Activated CD4-positive, alpha-beta T cell treated with anti-CD3 and anti-CD28 coated beads for 36 hours (primary cell): ENCODE results near the gene ATP5IF1. TPM values are rescaled to one million over a fixed set of nuclear protein-coding genes. Genes with fewer than 3 reads are reported as not detected.

Source experiments
- ATAC-seq: fragments of 200-7000 bp; cut with Tn5 transposase; one replicate; pipeline ENCODE4 v1.10.0; 2021; ENCODE audit warnings: mild to moderate bottlenecking, moderate library complexity
- CTCF ChIA-PET: fragments of 350-600 bp; sonication (Branson Sonifier 250); formaldehyde crosslinking; loops from one replicate; lab custom pipeline; 2021; ENCODE audit warnings: antibody characterized with exemption; lab: Charles Lee
- POLR2A ChIA-PET: fragments of 350-600 bp; sonication (Branson Sonifier 250); formaldehyde crosslinking; loops from one replicate; lab custom pipeline; 2021; ENCODE audit warnings: antibody characterized with exemption, inconsistent platforms; lab: Charles Lee
- DNase-seq: peaks from one replicate; pipeline ENCODE4 v3.0.0-alpha.2; 2020
- H3K27ac Mint-ChIP-seq: one replicate; pipeline ENCODE4 v1.8.0; 2021; ENCODE audit warnings: mixed read lengths
- H3K27me3 Mint-ChIP-seq: one replicate; pipeline ENCODE4 v1.8.0; 2021; ENCODE audit warnings: mixed read lengths
- H3K36me3 Mint-ChIP-seq: one replicate; pipeline ENCODE4 v1.8.0; 2021; ENCODE audit warnings: low read depth, mixed read lengths
- H3K4me1 Mint-ChIP-seq: one replicate; pipeline ENCODE4 v1.8.0; 2021; ENCODE audit warnings: mixed read lengths
- H3K4me3 Mint-ChIP-seq: one replicate; pipeline ENCODE4 v1.8.0; 2021; ENCODE audit warnings: mild to moderate bottlenecking, moderate library complexity, mixed read lengths
- H3K9me3 Mint-ChIP-seq: one replicate; pipeline ENCODE4 v1.8.0; 2021; ENCODE audit warnings: low read depth, mixed read lengths
- intact Hi-C, 2 experiments: fragments of 100-400 bp; cut with DNase I in 1 of 2; cut with micrococcal nuclease in 1 of 2; formaldehyde crosslinking; loops; one replicate each; pipeline versions ENCODE4 v1.14.2 to v1.15.1; 2022 to 2024; cut with DNase I, micrococcal nuclease
- total RNA-seq, 2 experiments: library from RNA; stranded (reverse); gene quantifications; one replicate each; pipeline ENCODE4 v1.2.3, GENCODE V29; 2021

ATP5IF1 gene
- total RNA-seq, 2 experiments from 2014 or later, result 192 to 195 TPM

DNA sequence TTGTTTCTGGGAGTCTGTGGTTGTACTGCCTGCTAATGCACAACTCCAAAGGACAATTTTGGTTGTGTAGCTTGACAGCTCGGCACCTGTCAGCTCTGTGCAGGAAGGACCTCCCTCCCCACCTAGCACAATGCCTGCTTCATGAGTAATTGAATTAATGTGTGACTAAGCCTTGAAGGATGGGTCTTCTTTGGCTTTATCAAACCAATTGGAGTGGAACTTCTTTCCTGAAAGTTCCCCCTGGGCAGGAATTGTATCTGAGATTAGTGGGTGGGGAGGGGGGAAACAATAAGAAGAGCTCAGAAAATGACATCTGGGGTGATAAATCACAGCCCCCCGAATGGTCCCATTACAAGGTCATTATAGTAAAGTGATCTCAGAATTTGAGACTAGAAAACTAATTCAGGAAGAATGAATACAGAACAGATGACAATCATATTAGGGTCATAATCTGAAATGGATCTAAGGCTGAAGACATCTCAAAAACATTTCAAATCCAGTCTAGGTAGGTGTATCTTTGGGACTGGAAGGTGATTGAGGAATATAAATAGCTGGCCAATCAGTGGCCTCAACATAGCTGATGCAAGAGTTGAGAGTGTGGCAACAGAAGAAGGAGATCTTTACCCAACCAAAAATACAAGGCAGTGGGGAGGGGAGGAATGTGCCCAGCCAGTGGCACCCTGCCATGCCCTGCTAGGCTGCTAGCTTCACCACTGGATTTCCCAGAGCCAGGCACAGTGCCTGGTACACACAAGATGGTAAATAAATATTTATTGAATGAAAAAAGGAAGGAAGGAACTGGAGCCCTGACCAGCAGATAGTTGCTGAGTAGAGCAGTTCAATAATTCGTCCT lies 13.3 kb downstream of the ATP5IF1 start:
- DNase-seq, result peak; percentile 67
- CTCF ChIA-PET, result interaction anchor here (0.6 to 3.1 kb wide), 40 partner anchors 10 to 357 kb away, joined by 3 to 77 read pairs (median 4); partner anchors contain the start of genes ATP5IF1, EYA3, MED18 and SESN2
- no peaks in the 10 kb centered on the region for H3K36me3 Mint-ChIP-seq
- intact Hi-C loops, result loop anchor here (1.0 to 5.0 kb wide), 7 partner anchors 303 to 1017 kb away; partner anchors contain the start of genes RNU11 (in 2 of the 2), SRSF4 (in 1 of the 2), TRNAU1AP (in 1 of the 2) and WDTC1 (in 1 of the 2)
- no peaks in the 10 kb centered on the region for H3K27me3 Mint-ChIP-seq
- H3K9me3 Mint-ChIP-seq, result no peaks in the 10 kb centered on the region
- POLR2A ChIA-PET, result interaction anchor here (0.6 to 3.1 kb wide), 9 partner anchors 9 to 257 kb away, joined by 3 to 23 read pairs (median 6); partner anchors contain the start of genes ATP5IF1, MED18, RCC1 and SESN2
- H3K4me1 Mint-ChIP-seq, result peaks cover 47% of the 10 kb centered on the region
- peak overlapping the region; percentile 82 for H3K4me3 Mint-ChIP-seq
- ATAC-seq, result peak; percentile 36
- peak overlapping the region; percentile 83 for H3K27ac Mint-ChIP-seq

DNA sequence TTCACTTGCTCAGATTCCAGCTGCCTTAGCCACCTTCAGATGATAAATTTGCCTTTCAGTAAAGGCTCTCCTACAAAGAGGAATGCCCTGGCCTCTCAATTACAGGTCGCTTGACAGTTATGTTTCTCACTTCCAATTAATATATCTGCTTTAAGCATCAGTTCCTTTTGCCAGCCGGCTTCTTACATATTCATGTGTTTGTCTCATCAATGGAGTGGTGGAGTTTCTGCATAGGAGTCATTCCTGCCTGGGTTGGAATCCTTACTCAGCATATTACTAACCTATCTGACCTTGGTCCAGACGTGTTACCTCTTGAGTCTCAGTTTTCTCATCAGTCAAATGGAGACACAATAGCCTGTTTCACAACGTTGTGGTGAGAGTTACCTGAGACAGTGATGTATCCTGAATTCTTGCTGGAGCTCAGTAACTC lies 14.0 kb downstream of the ATP5IF1 start:
- no peaks in the 10 kb centered on the region for H3K36me3 Mint-ChIP-seq
- no peak overlapping the region for H3K4me3 Mint-ChIP-seq
- no peaks in the 10 kb centered on the region for H3K27me3 Mint-ChIP-seq
- no peaks in the 10 kb centered on the region for H3K9me3 Mint-ChIP-seq
- ATAC-seq, result no peak
- ChIA-PET CTCF (interaction anchor here (1.2 to 3.1 kb wide), 9 partner anchors 9 to 161 kb away, joined by 3 to 77 read pairs (median 7); partner anchors contain the start of genes EYA3 and SESN2), POLR2A (interaction anchor here (0.6 to 3.1 kb wide), 6 partner anchors 8 to 159 kb away, joined by 5 to 23 read pairs (median 9); partner anchors contain the start of genes ATP5IF1, MED18 and SESN2)
- peaks cover 41% of the 10 kb centered on the region for H3K4me1 Mint-ChIP-seq
- DNase-seq, result no peak
- intact Hi-C loops, result loop anchor here (1.0 to 5.0 kb wide), 7 partner anchors 302 to 1018 kb away; partner anchors contain the start of genes RNU11 (in 2 of the 2), SRSF4 (in 1 of the 2), TRNAU1AP (in 1 of the 2) and WDTC1 (in 1 of the 2)
- peak overlapping the region; percentile 83 for H3K27ac Mint-ChIP-seq

GRCh38 chr1:28256197-28256827 lies 20.4 kb downstream of the ATP5IF1 start:
- CTCF ChIA-PET, result interaction anchor here (0.6 to 6.9 kb wide), 5 partner anchors 8 to 343 kb away, joined by 3 to 77 read pairs (median 3); partner anchors contain the start of gene MED18
- H3K4me3 Mint-ChIP-seq, result no peak overlapping the region
- POLR2A ChIA-PET, result interaction anchor here (0.7 to 1.5 kb wide), 3 partner anchors 20 to 392 kb away, joined by 3 to 5 read pairs (median 4); partner anchors contain the start of genes ATP5IF1 and RNU11
- intact Hi-C loops, result no loop called here
- no peaks in the 10 kb centered on the region for H3K9me3 Mint-ChIP-seq
- H3K27ac Mint-ChIP-seq, result peak overlapping the region; percentile 71
- DNase-seq (no peak), ATAC-seq (no peak)
- H3K36me3 Mint-ChIP-seq, result peaks cover 6% of the 10 kb centered on the region
- H3K4me1 Mint-ChIP-seq, result peaks cover 36% of the 10 kb centered on the region
- H3K27me3 Mint-ChIP-seq, result no peaks in the 10 kb centered on the region

GRCh38 chr1:28257736-28258135 lies 21.8 kb downstream of the ATP5IF1 start:
- POLR2A ChIA-PET, result interaction anchor here (0.9 to 1.6 kb wide), 4 partner anchors 9 to 253 kb away, joined by 3 to 9 read pairs (median 4); partner anchors contain the start of genes ATP5IF1 and MED18
- no peak for ATAC-seq
- no peaks in the 10 kb centered on the region for H3K27me3 Mint-ChIP-seq
- peaks cover 8% of the 10 kb centered on the region for H3K36me3 Mint-ChIP-seq
- H3K4me3 Mint-ChIP-seq, result no peak overlapping the region
- CTCF ChIA-PET, result interaction anchor here (0.8 to 6.9 kb wide), 4 partner anchors 9 to 70 kb away, joined by 4 to 77 read pairs (median 4); no protein-coding TSS in a partner anchor
- H3K27ac Mint-ChIP-seq, result peak overlapping the region; percentile 99
- peaks cover 38% of the 10 kb centered on the region for H3K4me1 Mint-ChIP-seq
- H3K9me3 Mint-ChIP-seq, result no peaks in the 10 kb centered on the region
- intact Hi-C loops, result loop anchor here in 1 of 2 experiments (2.0 kb wide), 1 partner anchor 71 kb away; the partner anchor contains the start of gene MED18
- no peak for DNase-seq

GRCh38 chr1:28258628-28259251 lies 22.8 kb downstream of the ATP5IF1 start:
- peak; percentile 42 for DNase-seq
- peak; percentile 13 for ATAC-seq
- Mint-ChIP-seq H3K9me3 (no peaks in the 10 kb centered on the region), H3K36me3 (peaks cover 10% of the 10 kb centered on the region), H3K4me3 (peak overlapping the region; percentile 81), H3K4me1 (peaks cover 42% of the 10 kb centered on the region), H3K27ac (peak overlapping the region; percentile 99), H3K27me3 (no peaks in the 10 kb centered on the region)
- CTCF ChIA-PET, result interaction anchor here (0.6 to 6.9 kb wide), 7 partner anchors 10 to 320 kb away, joined by 3 to 77 read pairs (median 4); no protein-coding TSS in a partner anchor
- intact Hi-C loops, result loop anchor here (1.0 to 2.0 kb wide), 14 partner anchors 10 to 410 kb away; partner anchors contain the start of genes ATP5IF1 (in 1 of the 2), EYA3 (in 1 of the 2), GMEB1 (in 1 of the 2) and MED18 (in 1 of the 2)
- POLR2A ChIA-PET, result interaction anchor here (0.6 to 3.1 kb wide), 7 partner anchors 10 to 588 kb away, joined by 3 to 23 read pairs (median 4); partner anchors contain the start of genes ATP5IF1, MED18 and PHACTR4

- peaks cover 42% of the 10 kb centered on the region for H3K4me1 Mint-ChIP-seq
- peak within 1 kb of the TSS; percentile 81 for H3K4me3 Mint-ChIP-seq
- H3K27me3 Mint-ChIP-seq, result no peaks in the 10 kb centered on the region
- ChIA-PET POLR2A (interaction anchor here (0.6 to 3.1 kb wide), 5 partner anchors 10 to 322 kb away, joined by 3 to 23 read pairs (median 3); partner anchors contain the start of gene PHACTR4), CTCF (interaction anchor here (0.6 to 6.9 kb wide), 3 partner anchors 11 to 319 kb away, joined by 3 to 77 read pairs (median 4); no protein-coding TSS in a partner anchor)
- H3K9me3 Mint-ChIP-seq, result no peaks in the 10 kb centered on the region
- H3K27ac Mint-ChIP-seq, result peak within 1 kb of the TSS; percentile 99
- peak; percentile 100 for DNase-seq
- H3K36me3 Mint-ChIP-seq, result peaks cover 10% of the 10 kb centered on the region
- intact Hi-C loops, result loop anchor here (1.0 to 2.0 kb wide), 14 partner anchors 11 to 409 kb away; partner anchors contain the start of genes ATP5IF1 (in 1 of the 2), EYA3 (in 1 of the 2), GMEB1 (in 1 of the 2) and MED18 (in 1 of the 2)
- ATAC-seq, result peak; percentile 93
Observed at GRCh38 chr1:28259252-28259933, 23.5 kb downstream of the ATP5IF1 start, which contains the start of gene SESN2. TSS of gene SESN2 (plus strand) at chr1:28259518. CDS start at chr1:28259848, 330 bp downstream.

GRCh38 chr1:28259934-28260802 lies 24.2 kb downstream of the ATP5IF1 start:
- H3K9me3 Mint-ChIP-seq, result no peaks in the 10 kb centered on the region

DNA sequence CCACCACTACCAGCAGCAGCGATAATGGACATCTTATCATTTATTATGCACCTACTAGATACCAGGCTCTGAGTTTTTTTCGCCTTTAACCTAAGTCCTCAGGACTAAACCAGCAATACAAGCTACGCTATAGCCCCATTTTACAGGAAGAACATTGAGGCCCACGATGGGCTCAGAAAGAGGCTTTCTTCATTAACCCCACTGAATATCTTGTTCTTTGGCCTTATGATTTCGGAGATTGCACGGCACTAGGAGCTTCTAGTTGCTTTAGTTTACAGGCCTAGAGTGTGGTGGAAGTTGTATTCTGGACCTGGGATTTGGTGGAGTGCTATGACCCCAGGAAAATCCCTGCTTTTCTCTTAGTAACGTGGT lies 24.9 kb downstream of the ATP5IF1 start:
- no peaks in the 10 kb centered on the region for H3K27me3 Mint-ChIP-seq
- ATAC-seq, result no peak
- DNase-seq, result no peak
- H3K36me3 Mint-ChIP-seq, result peaks cover 10% of the 10 kb centered on the region
- POLR2A ChIA-PET, result interaction anchor here (0.5 to 3.1 kb wide), 5 partner anchors 10 to 389 kb away, joined by 3 to 23 read pairs (median 5); partner anchors contain the start of gene MED18
- peaks cover 39% of the 10 kb centered on the region for H3K4me1 Mint-ChIP-seq
- H3K9me3 Mint-ChIP-seq, result no peaks in the 10 kb centered on the region
- intact Hi-C loops, result no loop called here
- H3K4me3 Mint-ChIP-seq, result peak overlapping the region; percentile 81
- peak overlapping the region; percentile 67 for H3K27ac Mint-ChIP-seq
- CTCF ChIA-PET, result interaction anchor here (0.5 to 6.9 kb wide), 3 partner anchors 12 to 175 kb away, joined by 3 to 77 read pairs (median 3); no protein-coding TSS in a partner anchor

More at GRCh38 chr1:28259934-28260802, 24.2 kb downstream of the ATP5IF1 start:
- peak overlapping the region; percentile 81 for H3K4me3 Mint-ChIP-seq
- H3K36me3 Mint-ChIP-seq, result peaks cover 10% of the 10 kb centered on the region
- ChIA-PET POLR2A (interaction anchor here (0.6 to 3.1 kb wide), 7 partner anchors 11 to 322 kb away, joined by 3 to 23 read pairs (median 3); partner anchors contain the start of genes MED18 and PHACTR4), CTCF (interaction anchor here (0.5 to 6.9 kb wide), 4 partner anchors 12 to 193 kb away, joined by 3 to 77 read pairs (median 4); no protein-coding TSS in a partner anchor)
- ATAC-seq (no peak), DNase-seq (peak; percentile 66)
- peak overlapping the region; percentile 67 for H3K27ac Mint-ChIP-seq
- intact Hi-C loops, result loop anchor here (1.0 to 2.0 kb wide), 14 partner anchors 12 to 408 kb away; partner anchors contain the start of genes ATP5IF1 (in 1 of the 2), EYA3 (in 1 of the 2), GMEB1 (in 1 of the 2) and MED18 (in 1 of the 2)
- H3K27me3 Mint-ChIP-seq, result no peaks in the 10 kb centered on the region
- H3K4me1 Mint-ChIP-seq, result peaks cover 41% of the 10 kb centered on the region
